AG20443 (cell line): ENCODE results near the gene POLR2I.
A peak's percentile ranks its signal among the peaks of the same experiment; 100 is the strongest.
"Not testable (repeated sequence)": the region's sequence is repeated elsewhere in the genome, so short reads cannot be mapped to it uniquely, and the experiment has no call there.

Experiments used
- DNase-seq: peaks from one replicate; pipeline ENCODE4 v3.0.0; 2012; ENCODE audit warnings: low spot score, mixed read lengths

POLR2I gene

DNA sequence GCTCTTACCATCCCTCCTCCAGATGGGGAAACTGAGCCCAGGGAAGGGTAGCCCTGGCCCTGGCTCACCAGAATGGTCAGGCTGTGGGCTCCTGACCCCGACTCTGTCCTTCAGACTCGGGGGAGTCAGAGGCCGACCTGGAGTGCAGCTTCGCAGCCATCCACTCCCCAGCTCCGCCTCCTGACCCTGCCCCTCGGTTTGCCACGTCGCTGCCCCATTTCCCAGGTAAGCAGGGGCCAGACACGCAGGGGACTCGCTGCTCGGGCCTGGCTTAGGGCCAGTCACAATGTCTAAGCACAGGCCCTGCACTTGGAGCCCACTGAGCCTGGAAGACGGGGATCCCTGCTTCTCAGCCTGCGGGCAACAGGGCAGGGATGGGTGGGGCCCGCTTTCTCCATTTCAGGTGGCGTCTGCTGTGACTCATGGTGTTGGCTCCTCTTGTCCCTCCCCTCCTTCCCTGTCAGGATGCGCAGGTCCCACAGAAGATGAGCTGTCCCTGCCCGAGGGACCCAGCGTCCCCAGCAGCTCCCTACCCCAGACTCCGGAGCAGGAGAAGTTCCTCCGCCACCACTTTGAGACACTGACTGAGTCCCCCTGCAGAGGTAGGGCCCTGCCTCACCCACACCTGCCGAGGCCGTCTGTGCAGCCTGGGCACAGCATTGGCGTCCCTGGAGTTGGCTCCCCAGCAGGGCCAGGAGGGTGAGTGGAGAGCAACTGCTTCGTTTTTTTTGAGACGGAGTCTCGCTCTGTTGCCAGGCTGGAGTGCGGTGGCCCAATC is 12.9 kb downstream of the POLR2I start:
- DNase-seq, result no peak

DNA sequence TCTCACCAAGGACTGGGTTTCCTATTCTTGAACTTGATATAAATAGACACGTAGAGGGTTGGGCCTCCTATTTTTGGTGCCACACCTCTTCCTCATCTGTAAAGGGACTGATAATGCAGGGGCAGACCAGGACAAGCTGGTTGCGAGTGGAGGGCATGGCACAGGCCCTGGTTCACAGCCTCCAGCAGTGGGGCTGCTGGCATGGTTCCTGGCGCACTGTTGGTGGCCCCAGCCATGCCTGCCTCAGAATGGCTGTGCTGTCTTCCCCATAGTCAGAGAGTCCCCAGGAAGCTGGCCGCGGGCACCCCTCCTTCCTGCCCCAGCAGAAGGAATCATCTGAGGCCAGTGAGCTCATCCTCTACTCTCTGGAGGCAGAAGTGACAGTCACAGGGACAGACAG is 14.2 kb downstream of the POLR2I start:
- no peak for DNase-seq

- DNase-seq, result no peak
Measured at GRCh38 chr19:36099166-36099785, 15.4 kb downstream of the POLR2I start.

GRCh38 chr19:36097036-36097435 is 17.6 kb downstream of the POLR2I start:
- no peak for DNase-seq

DNA sequence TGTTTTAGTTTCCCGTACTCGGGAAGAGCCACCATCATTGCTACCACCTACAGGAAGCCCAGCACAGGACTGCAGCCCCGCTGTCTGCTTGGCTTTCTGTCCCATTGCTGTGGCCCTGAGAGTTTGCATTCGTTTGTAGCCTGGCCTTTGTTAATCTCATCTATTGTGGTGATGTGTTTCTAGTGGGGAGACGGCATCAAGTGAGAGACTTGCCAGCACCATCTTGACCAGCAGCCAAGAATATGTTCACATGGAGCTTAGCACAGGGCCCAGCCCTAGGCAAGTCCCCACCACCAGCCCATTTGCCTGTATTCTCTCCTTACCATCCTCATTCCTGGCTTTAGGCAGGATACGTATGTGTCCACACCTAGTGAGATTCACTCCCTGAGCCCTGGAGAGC is 21.0 kb downstream of the POLR2I start:
- no peak for DNase-seq

GRCh38 chr19:36093146-36093662 is 21.5 kb downstream of the POLR2I start:
- peak; percentile 49 for DNase-seq

- no peak for DNase-seq
Measured at GRCh38 chr19:36092566-36092965, 22.1 kb downstream of the POLR2I start.

GRCh38 chr19:36090910-36091695 is 23.6 kb downstream of the POLR2I start:
- DNase-seq, result no peak

GRCh38 chr19:36089847-36090246 is 24.8 kb downstream of the POLR2I start:
- no peak for DNase-seq

- no peak for DNase-seq
Measured at GRCh38 chr19:36086326-36086725, 28.3 kb downstream of the POLR2I start.

- no peak for DNase-seq
Measured at GRCh38 chr19:36084231-36085009, 30.3 kb downstream of the POLR2I start.

DNA sequence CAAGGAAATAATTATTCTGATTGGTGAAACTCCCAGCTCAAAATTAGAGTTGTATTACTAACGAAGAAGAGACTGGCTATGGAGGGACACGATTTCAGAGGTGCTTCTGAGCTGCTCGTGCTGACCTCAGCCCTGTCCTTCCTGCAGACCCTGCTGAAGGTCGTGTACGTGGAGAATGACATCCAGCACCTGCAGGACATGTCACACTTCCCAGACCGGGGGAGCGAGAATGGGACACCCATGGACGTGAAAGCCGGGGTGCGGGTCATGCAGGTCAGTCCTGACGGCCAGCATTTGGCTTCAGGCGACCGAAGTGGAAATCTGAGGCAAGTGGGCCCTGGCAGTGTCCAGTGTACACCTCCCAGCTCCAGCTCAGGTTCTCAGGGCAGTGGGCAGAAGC is 31.8 kb downstream of the POLR2I start:
- no peak for DNase-seq

- no peak for DNase-seq
Measured at GRCh38 chr19:36081894-36082293, 32.8 kb downstream of the POLR2I start.

DNA sequence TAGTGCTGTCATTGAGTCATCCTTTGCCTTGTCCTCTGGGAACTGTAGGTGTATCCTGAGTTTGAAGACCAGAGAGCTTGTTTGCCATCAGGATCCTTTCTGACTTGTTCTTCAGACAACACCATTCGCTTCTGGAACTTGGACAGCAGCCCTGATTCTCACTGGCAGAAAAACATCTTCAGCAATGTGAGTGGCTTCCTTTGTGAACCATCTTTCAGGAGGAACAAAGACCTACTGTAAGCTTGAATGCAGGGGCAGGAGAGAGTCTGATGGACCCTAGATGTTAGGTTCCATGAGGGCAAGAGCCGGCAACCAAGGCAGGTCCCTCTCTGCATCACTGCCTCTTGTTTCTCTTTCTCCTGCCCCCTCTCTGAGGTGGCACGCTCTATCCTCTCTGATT is 33.3 kb downstream of the POLR2I start:
- DNase-seq, result no peak

GRCh38 chr19:36079389-36079945 is 35.2 kb downstream of the POLR2I start:
- DNase-seq, result no peak

DNA sequence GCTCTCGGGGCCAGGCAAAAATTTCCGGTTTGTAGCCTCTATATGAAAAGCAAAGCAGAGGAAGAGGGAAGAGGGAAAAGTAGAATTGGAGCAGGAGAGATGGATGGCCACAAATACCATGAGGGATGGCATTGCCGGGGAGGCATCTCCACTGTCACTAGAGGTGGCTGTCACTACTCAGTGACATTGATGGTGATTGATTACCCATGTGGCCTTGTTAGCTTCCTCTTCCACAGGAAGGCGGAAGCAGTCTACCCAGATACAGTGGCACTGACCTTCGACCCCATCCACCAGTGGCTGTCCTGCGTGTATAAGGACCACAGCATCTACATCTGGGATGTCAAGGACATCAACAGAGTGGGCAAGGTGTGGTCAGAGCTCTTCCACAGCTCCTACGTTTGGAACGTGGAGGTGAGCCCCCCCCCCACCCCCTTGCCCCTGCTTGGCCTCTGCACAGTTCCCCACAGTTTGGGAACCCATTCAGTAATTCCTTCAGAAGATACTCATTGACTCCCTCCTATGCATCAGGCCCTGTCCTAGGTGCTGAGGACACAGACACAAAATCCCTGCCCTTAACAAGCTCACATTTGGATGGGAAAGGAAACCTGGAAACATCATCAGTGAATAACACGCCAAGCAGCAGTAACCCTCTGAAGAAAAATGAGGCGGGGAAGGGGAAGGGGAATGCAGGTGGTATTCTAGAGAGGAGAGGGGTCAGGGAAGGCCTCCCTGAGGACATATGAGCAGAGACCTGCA is 41.4 kb downstream of the POLR2I start:
- no peak for DNase-seq

GRCh38 chr19:36072081-36072480 is 42.6 kb downstream of the POLR2I start:
- DNase-seq, result no peak

DNA sequence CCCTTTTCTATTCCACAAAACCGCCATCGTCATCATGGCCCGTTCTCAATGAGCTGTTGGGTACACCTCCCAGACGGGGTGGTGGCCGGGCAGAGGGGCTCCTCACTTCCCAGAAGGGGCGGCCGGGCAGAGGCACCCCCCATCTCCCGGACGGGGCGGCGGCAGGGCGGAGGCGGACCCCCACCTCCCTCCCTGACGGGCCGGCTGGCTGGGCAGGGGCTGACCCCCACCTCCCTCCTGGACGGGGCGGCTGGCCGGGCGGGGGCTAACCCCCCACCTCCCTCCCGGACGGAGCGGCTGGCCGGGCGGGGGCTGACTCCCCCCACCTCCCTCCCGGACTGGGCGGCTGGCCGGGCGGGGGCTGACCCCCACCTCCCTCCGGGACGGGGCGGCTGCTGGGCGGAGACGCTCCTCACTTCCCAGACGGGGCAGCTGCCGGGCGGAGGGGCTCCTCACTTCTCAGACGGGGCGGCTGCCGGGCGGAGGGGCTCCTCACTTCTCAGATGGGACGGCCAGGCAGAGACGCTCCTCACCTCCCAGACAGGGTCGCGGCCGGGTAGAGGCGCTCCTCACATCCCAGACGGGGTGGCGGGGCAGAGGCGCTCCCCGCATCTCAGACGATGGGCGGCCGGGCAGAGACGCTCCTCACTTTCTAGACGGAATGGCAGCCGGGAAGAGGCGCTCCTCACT is 45.7 kb downstream of the POLR2I start:
- DNase-seq, result not testable (repeated sequence)

DNA sequence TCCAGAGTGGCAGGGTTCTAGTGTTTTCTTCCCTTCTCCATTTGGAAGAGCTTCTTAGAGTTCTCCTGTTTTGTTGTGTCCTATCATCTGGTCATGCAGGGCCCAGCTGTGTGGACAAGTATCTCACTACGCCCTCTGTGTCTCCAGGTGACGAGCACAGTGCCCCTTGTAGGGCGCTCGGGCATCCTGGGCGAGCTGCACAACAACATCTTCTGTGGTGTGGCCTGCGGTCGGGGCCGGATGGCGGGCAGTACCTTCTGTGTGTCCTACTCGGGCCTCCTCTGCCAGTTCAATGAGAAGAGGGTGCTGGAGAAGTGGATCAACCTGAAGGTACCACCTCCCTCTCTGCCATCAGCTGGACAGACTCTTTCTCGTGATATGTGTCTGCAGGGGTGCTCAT is 47.0 kb downstream of the POLR2I start:
- no peak for DNase-seq

DNA sequence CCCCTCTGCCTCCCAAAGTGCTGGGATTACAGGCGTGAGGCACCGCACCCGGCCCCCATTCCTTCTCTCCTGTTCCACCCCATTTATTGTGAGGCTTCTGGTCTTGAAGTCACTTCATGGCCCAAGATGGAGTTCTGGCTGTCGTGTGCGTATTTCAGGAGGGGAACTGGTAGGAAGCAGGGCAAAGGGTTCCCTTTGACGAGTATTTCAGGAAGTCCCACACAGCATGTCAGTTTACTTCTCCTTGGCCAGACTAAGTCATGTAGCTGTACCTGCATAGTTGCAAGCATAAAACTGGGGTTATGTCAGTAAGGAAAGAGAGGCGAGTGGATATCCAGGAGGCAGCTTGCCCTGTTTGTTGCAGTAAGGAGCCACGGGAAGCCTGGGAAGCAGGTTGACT is 49.8 kb downstream of the POLR2I start:
- DNase-seq, result no peak
